ENCODE measurements around the gene AJAP1. TPM values are rescaled to one million over a fixed set of nuclear protein-coding genes. Genes with fewer than 3 reads are reported as not detected.

The AJAP1 gene
- total and polyA plus RNA-seq, 2 donors = 0.98 to 1.2 TPM

DNA sequence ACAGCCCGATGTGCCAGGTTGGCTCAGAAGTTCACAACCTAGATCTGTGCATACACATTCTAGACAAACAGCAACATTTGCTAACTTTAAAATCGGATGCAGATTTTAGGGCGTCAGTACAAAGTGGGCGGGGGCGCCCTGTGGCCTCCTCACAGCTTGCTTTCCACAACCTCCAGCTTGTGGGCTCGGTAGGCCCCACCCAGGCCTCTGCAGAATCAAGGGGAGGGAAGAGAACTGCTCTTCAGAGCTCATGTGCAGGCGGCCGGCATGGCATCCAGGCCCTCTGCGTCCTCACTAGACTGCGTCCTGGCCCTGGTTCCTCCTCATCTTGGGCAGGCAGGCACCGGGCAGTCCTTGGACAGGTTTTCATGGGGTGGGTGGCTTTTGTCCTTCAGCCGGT lies 59.3 kb downstream of the AJAP1 start:
- WGBS = 78% methylated on average over 12 of the region's 12 CpGs
- Histone ChIP-seq H3K4me1 (ENCODE audit: insufficient read depth) (no peaks in the 10 kb centered on the region), H3K4me3 (ENCODE audit: low read depth, low read length) (no peak overlapping the region), H3K36me3 (ENCODE audit: insufficient read depth) (no peaks in the 10 kb centered on the region), H3K27ac (ENCODE audit: low read depth) (no peak overlapping the region)
- DNase-seq (ENCODE audit: extremely low spot score) = no peak

GRCh38 chr1:4716406-4716805 lies 62.0 kb downstream of the AJAP1 start:
- no peak for DNase-seq (ENCODE audit: extremely low spot score)
- Histone ChIP-seq H3K4me1 (ENCODE audit: insufficient read depth) (no peaks in the 10 kb centered on the region), H3K4me3 (ENCODE audit: low read depth, low read length) (no peak overlapping the region), H3K36me3 (ENCODE audit: insufficient read depth) (no peaks in the 10 kb centered on the region), H3K27ac (ENCODE audit: low read depth) (no peak overlapping the region)

DNA sequence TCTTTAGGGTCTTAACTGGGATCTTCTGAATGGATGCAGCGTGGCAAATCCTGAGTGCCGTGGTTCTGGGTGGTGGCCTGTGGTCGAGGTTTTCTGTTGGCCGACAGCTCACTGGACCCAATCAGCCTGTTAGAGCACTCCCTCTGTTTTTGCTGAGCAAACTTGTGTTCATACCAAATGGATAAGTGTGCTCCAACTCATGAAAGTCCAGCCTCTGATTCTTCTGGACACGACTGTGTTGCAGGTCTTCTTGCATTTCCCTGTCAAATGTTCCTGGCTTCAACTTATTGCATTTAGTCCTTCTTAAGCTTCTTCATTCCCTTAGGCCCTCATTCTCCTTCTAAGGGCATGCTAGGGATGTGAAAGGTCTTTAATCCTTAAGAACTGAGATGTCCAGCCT lies 63.7 kb downstream of the AJAP1 start:
- H3K4me1 ChIP-seq (ENCODE audit: insufficient read depth) = no peaks in the 10 kb centered on the region
- no peak overlapping the region for H3K4me3 ChIP-seq (ENCODE audit: low read depth, low read length)
- H3K36me3 ChIP-seq (ENCODE audit: insufficient read depth) = no peaks in the 10 kb centered on the region
- DNase-seq (ENCODE audit: extremely low spot score) = no peak
- H3K27ac ChIP-seq (ENCODE audit: low read depth) = no peak overlapping the region
- WGBS = 55% methylated on average over 5 of the region's 5 CpGs

GRCh38 chr1:4723106-4723505 lies 68.7 kb downstream of the AJAP1 start:
- no peak for DNase-seq (ENCODE audit: extremely low spot score)
- H3K4me3 ChIP-seq (ENCODE audit: low read depth, low read length) = no peak overlapping the region
- H3K36me3 ChIP-seq (ENCODE audit: insufficient read depth) = no peaks in the 10 kb centered on the region
- no peaks in the 10 kb centered on the region for H3K4me1 ChIP-seq (ENCODE audit: insufficient read depth)
- H3K27ac ChIP-seq (ENCODE audit: low read depth) = no peak overlapping the region
- 77% methylated on average over 10 of the region's 10 CpGs for WGBS

- no peak overlapping the region for H3K4me3 ChIP-seq (ENCODE audit: low read depth, low read length)
- WGBS = 95% methylated on average over 12 of the region's 12 CpGs
- H3K36me3 ChIP-seq (ENCODE audit: insufficient read depth) = no peaks in the 10 kb centered on the region
- no peak for DNase-seq (ENCODE audit: extremely low spot score)
- no peak overlapping the region for H3K27ac ChIP-seq (ENCODE audit: low read depth)
- no peaks in the 10 kb centered on the region for H3K4me1 ChIP-seq (ENCODE audit: insufficient read depth)
These were observed 69.6 kb downstream of the AJAP1 start for GRCh38 chr1:4724001-4724400.

DNA sequence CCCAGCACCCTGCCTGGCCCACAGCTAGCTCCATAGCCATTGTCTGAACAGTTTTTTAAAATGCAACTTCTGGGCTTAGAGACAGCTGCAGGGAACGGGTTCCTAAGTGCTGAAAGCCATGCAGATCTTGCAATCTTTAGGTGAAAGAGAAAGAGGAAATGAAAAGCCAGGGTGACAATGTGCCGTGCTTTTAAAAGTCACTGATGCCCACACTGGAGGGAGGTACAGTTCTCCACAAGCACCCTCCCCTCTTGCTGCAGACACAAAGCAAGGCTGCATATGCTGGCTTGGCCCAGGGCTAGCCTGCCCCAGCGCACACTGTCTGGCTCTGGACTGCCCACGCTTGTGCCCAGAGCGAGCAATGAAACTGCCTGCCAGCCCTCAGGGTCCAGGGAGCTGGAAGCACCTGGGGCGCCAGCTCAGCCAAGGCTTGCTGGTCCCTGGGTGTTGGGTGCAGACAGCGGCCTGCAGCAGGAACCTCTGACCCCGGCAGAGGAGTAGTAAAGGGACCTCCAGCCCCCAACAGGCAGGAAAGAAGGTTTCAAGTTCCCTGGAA lies 70.4 kb downstream of the AJAP1 start:
- no peaks in the 10 kb centered on the region for H3K36me3 ChIP-seq (ENCODE audit: insufficient read depth)
- no peak overlapping the region for H3K4me3 ChIP-seq (ENCODE audit: low read depth, low read length)
- WGBS = 83% methylated on average over 8 of the region's 8 CpGs
- no peak overlapping the region for H3K27ac ChIP-seq (ENCODE audit: low read depth)
- DNase-seq (ENCODE audit: extremely low spot score) = no peak
- no peaks in the 10 kb centered on the region for H3K4me1 ChIP-seq (ENCODE audit: insufficient read depth)

DNA sequence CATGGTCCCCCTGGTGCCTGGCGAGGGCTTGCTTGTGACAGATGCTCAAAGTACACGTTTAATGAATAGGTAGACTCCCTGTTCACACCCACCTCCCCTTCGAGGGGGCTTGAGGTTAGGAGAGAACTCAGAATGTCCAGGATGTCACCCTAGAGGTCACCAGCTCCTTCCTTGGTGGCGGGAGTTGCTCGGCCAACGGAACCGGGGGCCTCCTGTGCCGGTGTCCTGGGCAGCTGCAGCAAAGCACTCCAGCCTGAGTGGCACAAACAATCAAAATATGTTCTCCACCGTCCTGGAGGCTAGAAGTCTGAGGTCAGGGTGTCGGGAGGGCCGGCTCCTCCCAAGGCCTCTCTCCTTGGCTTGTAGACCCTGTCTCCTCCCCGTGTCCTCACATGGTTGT lies 71.0 kb downstream of the AJAP1 start:
- Histone ChIP-seq H3K36me3 (ENCODE audit: insufficient read depth) (no peaks in the 10 kb centered on the region), H3K4me3 (ENCODE audit: low read depth, low read length) (no peak overlapping the region), H3K27ac (ENCODE audit: low read depth) (no peak overlapping the region), H3K4me1 (ENCODE audit: insufficient read depth) (no peaks in the 10 kb centered on the region)
- WGBS = 88% methylated on average over 12 of the region's 12 CpGs
- no peak for DNase-seq (ENCODE audit: extremely low spot score)

DNA sequence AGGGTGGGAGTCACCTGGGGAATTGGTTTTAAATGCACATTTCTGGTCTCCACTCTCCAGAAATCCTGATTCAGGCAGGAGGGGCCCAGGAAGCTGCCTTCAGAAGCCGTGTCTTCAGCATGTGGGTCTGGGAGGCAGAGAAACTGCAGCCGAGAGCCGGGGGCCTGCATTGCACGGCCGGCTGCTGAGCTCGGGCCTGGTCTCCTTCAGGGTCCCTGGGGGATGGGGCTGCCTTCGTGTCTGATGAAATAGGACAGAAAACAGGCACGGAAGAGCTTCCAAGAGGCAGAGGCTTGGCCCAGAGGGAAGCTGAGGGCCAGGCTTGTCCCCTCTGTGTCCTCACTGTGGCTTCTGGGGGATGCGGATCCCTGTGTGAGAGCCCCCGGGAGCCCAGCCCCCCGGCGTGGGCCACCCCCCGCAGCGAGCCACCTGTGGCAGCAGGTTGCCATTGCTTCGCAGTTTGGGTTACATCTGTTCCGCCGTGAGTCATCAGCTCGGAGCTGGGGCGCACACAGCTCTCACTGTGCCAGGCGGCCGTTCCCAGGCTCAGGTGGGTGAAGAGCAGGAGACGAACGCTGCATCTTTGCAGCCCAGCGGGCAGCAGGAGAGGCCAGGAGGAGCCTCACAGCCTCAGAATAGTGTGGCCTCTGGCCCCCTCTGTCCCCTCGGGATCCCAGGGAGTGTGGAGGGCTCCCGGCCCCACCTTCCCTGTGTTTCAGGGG lies 72.4 kb downstream of the AJAP1 start:
- no peaks in the 10 kb centered on the region for H3K36me3 ChIP-seq (ENCODE audit: insufficient read depth)
- 77% methylated on average over 26 of the region's 26 CpGs for WGBS
- H3K27ac ChIP-seq (ENCODE audit: low read depth) = no peak overlapping the region
- DNase-seq (ENCODE audit: extremely low spot score) = no peak
- no peak overlapping the region for H3K4me3 ChIP-seq (ENCODE audit: low read depth, low read length)
- no peaks in the 10 kb centered on the region for H3K4me1 ChIP-seq (ENCODE audit: insufficient read depth)

GRCh38 chr1:4728319-4729089 lies 74.1 kb downstream of the AJAP1 start:
- 88% methylated on average over 19 of the region's 19 CpGs for WGBS
- no peaks in the 10 kb centered on the region for H3K36me3 ChIP-seq (ENCODE audit: insufficient read depth)
- H3K4me1 ChIP-seq (ENCODE audit: insufficient read depth) = no peaks in the 10 kb centered on the region
- no peak overlapping the region for H3K4me3 ChIP-seq (ENCODE audit: low read depth, low read length)
- DNase-seq (ENCODE audit: extremely low spot score) = no peak
- no peak overlapping the region for H3K27ac ChIP-seq (ENCODE audit: low read depth)

- no peak for DNase-seq (ENCODE audit: extremely low spot score)
- H3K27ac ChIP-seq (ENCODE audit: low read depth) = no peak overlapping the region
- H3K4me3 ChIP-seq (ENCODE audit: low read depth, low read length) = no peak overlapping the region
- WGBS = 94% methylated on average over 12 of the region's 12 CpGs
- H3K36me3 ChIP-seq (ENCODE audit: insufficient read depth) = no peaks in the 10 kb centered on the region
- H3K4me1 ChIP-seq (ENCODE audit: insufficient read depth) = no peaks in the 10 kb centered on the region
These were observed 74.7 kb downstream of the AJAP1 start for GRCh38 chr1:4729090-4729471.

DNA sequence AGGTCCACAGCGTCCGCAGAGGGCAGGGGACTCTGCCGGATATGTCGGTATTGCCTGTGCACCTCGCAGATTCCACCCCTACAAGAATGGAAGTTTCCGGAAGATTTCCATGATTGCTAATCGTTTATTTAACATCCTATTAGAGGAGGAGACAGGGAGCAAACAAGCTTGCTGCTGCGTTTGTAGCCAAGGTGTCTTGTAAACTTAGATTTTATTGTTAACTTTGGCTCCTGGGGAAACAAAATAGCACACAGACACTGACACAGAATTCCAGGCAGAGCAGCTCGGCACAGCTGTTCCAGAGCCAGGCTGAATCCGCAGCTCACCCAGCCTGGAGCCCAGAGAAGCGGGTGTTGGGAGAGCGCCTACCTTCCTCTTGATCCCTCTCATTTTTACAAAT lies 75.7 kb downstream of the AJAP1 start:
- 42% methylated on average over 12 of the region's 12 CpGs for WGBS
- Histone ChIP-seq H3K4me1 (ENCODE audit: insufficient read depth) (no peaks in the 10 kb centered on the region), H3K36me3 (ENCODE audit: insufficient read depth) (no peaks in the 10 kb centered on the region), H3K4me3 (ENCODE audit: low read depth, low read length) (no peak overlapping the region), H3K27ac (ENCODE audit: low read depth) (no peak overlapping the region)
- DNase-seq (ENCODE audit: extremely low spot score) = peak; percentile 42

- DNase-seq (ENCODE audit: extremely low spot score) = no peak
- 77% methylated on average over 27 of the region's 27 CpGs for WGBS
- H3K27ac ChIP-seq (ENCODE audit: low read depth) = no peak overlapping the region
- no peaks in the 10 kb centered on the region for H3K36me3 ChIP-seq (ENCODE audit: insufficient read depth)
- H3K4me3 ChIP-seq (ENCODE audit: low read depth, low read length) = no peak overlapping the region
- no peaks in the 10 kb centered on the region for H3K4me1 ChIP-seq (ENCODE audit: insufficient read depth)
These were observed 79.2 kb downstream of the AJAP1 start for GRCh38 chr1:4733446-4734177.

GRCh38 chr1:4734219-4734618 lies 79.8 kb downstream of the AJAP1 start:
- no peak overlapping the region for H3K4me3 ChIP-seq (ENCODE audit: low read depth, low read length)
- DNase-seq (ENCODE audit: extremely low spot score) = no peak
- 79% methylated on average over 6 of the region's 6 CpGs for WGBS
- no peaks in the 10 kb centered on the region for H3K36me3 ChIP-seq (ENCODE audit: insufficient read depth)
- no peak overlapping the region for H3K27ac ChIP-seq (ENCODE audit: low read depth)
- no peaks in the 10 kb centered on the region for H3K4me1 ChIP-seq (ENCODE audit: insufficient read depth)

GRCh38 chr1:4734791-4735190 lies 80.4 kb downstream of the AJAP1 start:
- 79% methylated on average over 22 of the region's 22 CpGs for WGBS
- Histone ChIP-seq H3K36me3 (ENCODE audit: insufficient read depth) (no peaks in the 10 kb centered on the region), H3K27ac (ENCODE audit: low read depth) (no peak overlapping the region), H3K4me1 (ENCODE audit: insufficient read depth) (no peaks in the 10 kb centered on the region), H3K4me3 (ENCODE audit: low read depth, low read length) (no peak overlapping the region)
- no peak for DNase-seq (ENCODE audit: extremely low spot score)

All from urinary bladder (tissue), 4 donors.